Panc1 (cell line): Measurements from ENCODE around the gene ZCCHC7. TPM values are rescaled to one million over a fixed set of nuclear protein-coding genes. Genes with fewer than 3 reads are reported as not detected.
A peak's percentile ranks its signal among the peaks of the same experiment; 100 is the strongest.
"Not testable (repeated sequence)": the region's sequence is repeated elsewhere in the genome, so short reads cannot be mapped to it uniquely, and the experiment has no call there.

Experiments used
- ATAC-seq: fragments of 200-7000 bp; cut with Tn5 transposase; 2 replicates; pipeline ENCODE4 v1.9.1; 2020; ENCODE audit warnings: mild to moderate bottlenecking, moderate library complexity
- BruUV-seq: library from RNA; stranded (reverse); fragments of 400-500 nt; replicated peaks from 2 replicates; lab custom pipeline; 2021; lab: Mats Ljungman, UMichigan
- CTCF ChIA-PET: fragments of 300-600 bp; sonication (Branson Sonifier 250); formaldehyde crosslinking; loops from one replicate; lab custom pipeline; 2022; ENCODE audit warnings: antibody characterized with exemption; lab: Charles Lee
- POLR2A ChIA-PET: fragments of 300-600 bp; sonication (Branson Sonifier 250); formaldehyde crosslinking; loops from one replicate; lab custom pipeline; 2022; ENCODE audit warnings: antibody characterized with exemption; lab: Charles Lee
- DNase-seq: peaks from one replicate; pipeline ENCODE4 v3.0.0-alpha.2; 2010; ENCODE audit warnings: low read depth, low spot score
- H3K27ac ChIP-seq: 2 replicates; pipeline ENCODE4 v1.5.1; 2011; ENCODE audit warnings: mild to moderate bottlenecking, low read length, inconsistent platforms
- H3K27me3 ChIP-seq: fragments of 200-500 bp; sonication (Bioruptor generic); 2 replicates; pipeline ENCODE4 v1.6.0; 2014; ENCODE audit warnings: low read length, inconsistent platforms; ENCODE audit not compliant: control insufficient read depth, insufficient read depth
- H3K36me3 ChIP-seq: fragments of 200-500 bp; sonication (Bioruptor generic); 2 replicates; pipeline ENCODE4 v1.5.1; 2014; ENCODE audit warnings: inconsistent platforms, mild to moderate bottlenecking, low read length, moderate library complexity; ENCODE audit not compliant: control insufficient read depth, insufficient read depth
- H3K4me1 ChIP-seq: 2 replicates; pipeline ENCODE4 v1.5.1; 2011; ENCODE audit warnings: inconsistent platforms, mild to moderate bottlenecking, low read length, moderate library complexity; ENCODE audit not compliant: control insufficient read depth, insufficient read depth
- H3K4me3 ChIP-seq, 2 experiments: 2 replicates each; pipeline ENCODE4 v1.5.1; 2011 to 2012; ENCODE audit warnings: low read depth in 2 of 2, low read length in 2 of 2, mild to moderate bottlenecking in 2 of 2, inconsistent platforms in 1 of 2, moderate library complexity in 1 of 2
- H3K9me3 ChIP-seq: fragments of 200-500 bp; sonication (Bioruptor generic); 2 replicates; pipeline ENCODE4 v1.5.1; 2014; ENCODE audit warnings: low read depth, mild to moderate bottlenecking, inconsistent platforms, low read length, moderate library complexity; ENCODE audit not compliant: control insufficient read depth, insufficient read depth
- CTCF ChIP-seq: fragments of 450-650 bp; IDR thresholded peaks from 2 replicates; pipeline ENCODE4 v1.5.1; 2017; ENCODE audit warnings: mild to moderate bottlenecking
- POLR2AphosphoS5 ChIP-seq: IDR thresholded peaks from 2 replicates; pipeline ENCODE4 v1.6.1; 2012; ENCODE audit warnings: mild to moderate bottlenecking, low read depth, low read length, moderate library complexity
- REST ChIP-seq, 2 experiments: IDR thresholded peaks; 2 replicates each; pipeline ENCODE4 v1.6.1; 2011 to 2012; ENCODE audit warnings: low read depth in 2 of 2, control low read depth in 1 of 2, low read length in 1 of 2, mild to moderate bottlenecking in 1 of 2, moderate library complexity in 1 of 2; ENCODE audit not compliant: insufficient read depth in 1 of 2
- SIN3A ChIP-seq: IDR thresholded peaks from 2 replicates; pipeline ENCODE4 v1.6.1; 2012; ENCODE audit warnings: low read depth, mild to moderate bottlenecking, low read length, moderate library complexity, borderline replicate concordance; ENCODE audit not compliant: insufficient read depth
- TCF7L2 ChIP-seq: IDR thresholded peaks from 2 replicates; pipeline ENCODE4 v1.6.1; 2011; ENCODE audit warnings: mild to moderate bottlenecking, low read depth, low read length, inconsistent platforms
- in situ Hi-C: cut with HindIII; loops from 2 replicates; pipeline ENCODE4 v1.10.0; 2016; ENCODE audit warnings: low sequenced_read_pairs, low pct_unique_long_range_greater_than_20kb
- intact Hi-C: fragments of 100-400 bp; cut with micrococcal nuclease; formaldehyde crosslinking; loops from one replicate; pipeline ENCODE4 v1.10.0; 2022; ENCODE audit not compliant: unreplicated experiment
- total RNA-seq: library from RNA; stranded (reverse); gene quantifications from one replicate; pipeline ENCODE4 v1.2.1, GENCODE V29; 2021; ENCODE audit not compliant: unreplicated experiment

The ZCCHC7 gene
- total RNA-seq, 1 experiment from 2014 or later: 43.7 TPM

- Histone ChIP-seq H3K27me3 (no peaks in the 10 kb centered on the region), H3K27ac (no peak overlapping the region), H3K4me3 (no peak overlapping the region), H3K4me1 (peaks cover 18% of the 10 kb centered on the region; the same call in 1 of the 2 replicates), H3K9me3 (peaks cover 3% of the 10 kb centered on the region; the same call in 1 of the 2 replicates), H3K36me3 (peaks cover 10% of the 10 kb centered on the region; the same call in 1 of the 2 replicates)
- no peak for ATAC-seq
- ChIA-PET CTCF (no interaction called here), POLR2A (interaction anchor here (0.6 kb wide), 1 partner anchor 1143 kb away, joined by 3 read pairs; no protein-coding TSS in a partner anchor)
- intact Hi-C loops: no loop called here
- DNase-seq: no peak
- TF ChIP-seq CTCF (no peak), TCF7L2 (no peak), SIN3A (no peak), POLR2AphosphoS5 (no peak), REST (IDR thresholded peaks at IDR 0.05; ENCODE audit: insufficient read depth in 1 of 2, low read depth in 2 of 2, low read length in 1 of 2) (no peak)
- no TSS peak for BruUV-seq
- in situ Hi-C loops: no loop called here
Measured at GRCh38 chr9:37083654-37084053, 36.7 kb upstream of the ZCCHC7 start.

GRCh38 chr9:37085233-37085632, 35.1 kb upstream of the ZCCHC7 start:
- ChIA-PET CTCF (no interaction called here), POLR2A (no interaction called here)
- no peaks in the 10 kb centered on the region for H3K9me3 ChIP-seq
- no peaks in the 10 kb centered on the region for H3K27me3 ChIP-seq
- TF ChIP-seq TCF7L2 (no peak), POLR2AphosphoS5 (no peak), SIN3A (no peak), REST (IDR thresholded peaks at IDR 0.05; ENCODE audit: insufficient read depth in 1 of 2, low read depth in 2 of 2, low read length in 1 of 2) (no peak)
- H3K4me1 ChIP-seq: peaks cover 18% of the 10 kb centered on the region; the same call in 1 of the 2 replicates
- no TSS peak for BruUV-seq
- no peak overlapping the region for H3K4me3 ChIP-seq
- DNase-seq: no peak
- ATAC-seq: no peak
- in situ Hi-C loops: no loop called here
- H3K27ac ChIP-seq: no peak overlapping the region
- intact Hi-C loops: no loop called here
- H3K36me3 ChIP-seq: peaks cover 10% of the 10 kb centered on the region; the same call in 1 of the 2 replicates

- H3K9me3 ChIP-seq, H3K27me3 ChIP-seq, CTCF ChIA-PET, BruUV-seq, H3K36me3 ChIP-seq, DNase-seq, H3K4me1 ChIP-seq, H3K27ac ChIP-seq, POLR2A ChIA-PET, H3K4me3 ChIP-seq, intact Hi-C loops, in situ Hi-C loops: not testable (repeated sequence)
- peak; percentile 26; the same call in 1 of the 2 replicates for ATAC-seq
Measured at GRCh38 chr9:37092714-37093295, 27.6 kb upstream of the ZCCHC7 start.
